Measurements from ENCODE around the gene CYREN. TPM values are rescaled to one million over a fixed set of nuclear protein-coding genes. Genes with fewer than 3 reads are reported as not detected.

Gene CYREN
- total and polyA plus RNA-seq, 2 of the 13 experiments (the other 11 are each of a cell fraction or from before 2014, with no cell fraction given) = 20.7 to 60.7 TPM

- TF ChIP-seq ZBED4 (CRISPR knock-in tag; IDR thresholded peaks at IDR 0.05; ENCODE audit: borderline replicate concordance) = 0 out of 2 replicates have a peak, but pooled peaks have one; percentile 14
These were observed 37.0 kb upstream of the CYREN start (continued) for GRCh38 chr7:135207406-135208101.

GRCh38 chr7:135206941-135207391 lies 36.5 kb upstream of the CYREN start:
- POLR2A ChIA-PET = interaction anchor here (1.1 to 1.6 kb wide), 3 partner anchors 11 to 59 kb away, joined by 3 to 7 read pairs (median 6); partner anchors contain the start of genes CYREN and TMEM140
- H3K4me1 ChIP-seq (ENCODE audit: insufficient read depth, low read length) = peaks cover 40% of the 10 kb centered on the region
- intact Hi-C loops (cut with micrococcal nuclease; ENCODE audit: unreplicated experiment) (no loop called here), in situ Hi-C loops (cut with HindIII; ENCODE audit: extremely low pct_ligation_motif_present, low pct_unique_long_range_greater_than_20kb) (no loop called here)
- no peaks in the 10 kb centered on the region for H3K9me3 ChIP-seq (ENCODE audit: low read length)
- peak overlapping the region; percentile 17 for H3K27ac ChIP-seq (ENCODE audit: extremely low read length, insufficient read depth, low read length)
- H2AFZ ChIP-seq (ENCODE audit: low read length) = no peak overlapping the region
- ATAC-seq (no peak), FAIRE-seq (peak; percentile 21), DNase-seq (ENCODE audit: low spot score) (no peak)
- H4K20me1 ChIP-seq (ENCODE audit: insufficient read depth, low read length) = no peaks in the 10 kb centered on the region
- H3K36me3 ChIP-seq (replicated peaks in 1 of 2; ENCODE audit: control insufficient read depth in 1 of 2, insufficient read depth in 2 of 2, low read length in 2 of 2) = peaks cover 6 to 13% of the 10 kb centered on the region in 2 experiments
- CTCF ChIA-PET (ENCODE audit: low intra/inter-chr PET ratio, low total read pairs) = no interaction called here
- no peaks in the 10 kb centered on the region; a peak in 1 of 5 replicates for H3K27me3 ChIP-seq (ENCODE audit: control insufficient read depth in 1 of 2, insufficient read depth in 2 of 2, low read length in 2 of 2)
- no peak overlapping the region for H3K4me3 ChIP-seq (replicated peaks in 1 of 3; ENCODE audit: insufficient read depth in 1 of 3, low read depth in 2 of 3, low read length in 3 of 3)
- peaks cover 9% of the 10 kb centered on the region for H3K79me2 ChIP-seq (ENCODE audit: insufficient read depth, low read length)
- H3K9ac ChIP-seq (ENCODE audit: insufficient read depth, low read depth, low read length) = no peak overlapping the region
- no TSS peak for BruUV-seq (replicated peaks)
- H3K4me2 ChIP-seq (ENCODE audit: low read depth, low read length) = peak overlapping the region; percentile 38; the same call in 1 of the 2 replicates
- WGBS (ENCODE audit: low lambda C conversion rate) = 64% methylated on average over 7 of the region's 7 CpGs
- TF ChIP-seq ZNF362 (CRISPR knock-in tag; IDR thresholded peaks at IDR 0.05; ENCODE audit: borderline replicate concordance) (no peak), PAWR (CRISPR knock-in tag; IDR thresholded peaks at IDR 0.05; ENCODE audit: borderline replicate concordance) (no peak), HNRNPK (IDR thresholded peaks at IDR 0.05; ENCODE audit: low read depth, low read length, poor library complexity, severe bottlenecking) (no peak), ATF1 (CRISPR knock-in tag; IDR thresholded peaks at IDR 0.05) (no peak), HDAC2 (CRISPR knock-in tag; IDR thresholded peaks at IDR 0.05) (no peak), CREBL2 (CRISPR knock-in tag; IDR thresholded peaks at IDR 0.05; ENCODE audit: borderline replicate concordance) (no peak), NFKBIZ (CRISPR knock-in tag; IDR thresholded peaks at IDR 0.05) (no peak), SALL1 (CRISPR knock-in tag; IDR thresholded peaks at IDR 0.05) (no peak), XBP1 (CRISPR knock-in tag; IDR thresholded peaks at IDR 0.05) (no peak), ZNF614 (CRISPR knock-in tag; IDR thresholded peaks at IDR 0.05; ENCODE audit: borderline replicate concordance) (no peak), ZNF460 (CRISPR knock-in tag; IDR thresholded peaks at IDR 0.05; ENCODE audit: borderline replicate concordance) (no peak), ZSCAN9 (CRISPR knock-in tag; IDR thresholded peaks at IDR 0.05; ENCODE audit: borderline replicate concordance) (no peak), MAFG (CRISPR knock-in tag; IDR thresholded peaks at IDR 0.05) (no peak), ZSCAN22 (CRISPR knock-in tag; IDR thresholded peaks at IDR 0.05) (no peak), PHB2 (IDR thresholded peaks at IDR 0.05; ENCODE audit: partially characterized antibody) (no peak), ZIK1 (CRISPR knock-in tag; IDR thresholded peaks at IDR 0.05; ENCODE audit: borderline replicate concordance, low read depth) (no peak), ZBTB1 (CRISPR knock-in tag; IDR thresholded peaks at IDR 0.05; ENCODE audit: borderline replicate concordance) (no peak)
